Measurements from ENCODE around the gene BPI.

DNA sequence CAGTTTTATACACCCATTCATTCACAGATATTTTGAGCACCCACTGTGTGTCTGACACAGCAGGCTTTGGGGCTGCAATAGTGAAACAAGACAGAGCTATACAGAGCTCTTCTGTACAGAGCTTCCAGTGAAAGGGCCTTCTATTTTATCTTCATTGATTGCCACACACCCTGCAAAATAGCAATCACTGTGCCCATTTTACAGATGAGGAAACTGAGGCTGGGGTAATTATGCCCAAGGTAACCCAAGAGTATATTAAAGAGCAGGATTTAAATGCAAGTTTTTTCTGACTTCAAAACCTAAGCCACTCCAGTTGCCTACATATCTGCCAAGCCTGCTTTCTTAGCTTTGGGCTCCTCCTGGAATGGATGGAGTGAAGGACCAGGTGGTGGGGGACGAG lies 4.5 kb downstream of the BPI start:
- TF ChIP-seq CTCF (IDR thresholded peaks at IDR 0.05) (no peak), EZH2 (IDR thresholded peaks at IDR 0.05; ENCODE audit: borderline replicate concordance, insufficient read depth, low read depth, low read length, poor library complexity, severe bottlenecking) (no peak)

All from B cell (primary cell).